Spleen (tissue), 11 donors: ENCODE measurements around the gene LRRC45. TPM values are rescaled to one million over a fixed set of nuclear protein-coding genes. Genes with fewer than 3 reads are reported as not detected.
A peak's percentile ranks its signal among the peaks of the same experiment; 100 is the strongest.

Experiments used
- DNase-seq: peaks from one replicate; pipeline ENCODE4 v3.0.0-alpha.2; 2020
- H3K27ac ChIP-seq, 8 donors: fragments of 200-600 bp; sonication (generic) in 7 of 8; 1 replicate in 4 of 8; 2 replicates in 4 of 8; pipeline versions ENCODE4 v1.5.0 to v1.8.0; 2016 to 2021; ENCODE audit warnings: inconsistent platforms in 4 of 8, mild to moderate bottlenecking in 4 of 8, moderate library complexity in 1 of 8
- H3K27me3 ChIP-seq, 7 donors: fragments of 200-600 bp; sonication (generic) in 6 of 7; replicated peaks in 1 of 7; 1 replicate in 4 of 7; 2 replicates in 3 of 7; pipeline versions ENCODE4 v1.5.0 to v1.8.0; 2016 to 2021; ENCODE audit warnings: inconsistent platforms in 3 of 7, mild to moderate bottlenecking in 1 of 7
- H3K36me3 ChIP-seq, 6 donors: fragments of 200-600 bp; sonication (generic) in 5 of 6; 1 replicate in 4 of 6; 2 replicates in 2 of 6; pipeline versions ENCODE4 v1.5.0 to v1.8.0; 2016 to 2021; ENCODE audit warnings: inconsistent platforms in 2 of 6
- H3K4me1 ChIP-seq, 6 donors: fragments of 200-600 bp; sonication (generic) in 5 of 6; 1 replicate in 3 of 6; 2 replicates in 3 of 6; pipeline versions ENCODE4 v1.5.0 to v1.8.0; 2016 to 2021; ENCODE audit warnings: inconsistent platforms in 3 of 6
- H3K4me3 ChIP-seq, 8 donors: fragments of 200-600 bp; sonication (generic) in 7 of 8; 1 replicate in 4 of 8; 2 replicates in 4 of 8; pipeline versions ENCODE4 v1.5.0 to v1.8.0; 2016 to 2021; ENCODE audit warnings: inconsistent platforms in 4 of 8, mild to moderate bottlenecking in 4 of 8, moderate library complexity in 2 of 8
- H3K9me3 ChIP-seq, 8 donors: fragments of 200-600 bp; sonication (generic) in 7 of 8; 1 replicate in 4 of 8; 2 replicates in 4 of 8; pipeline versions ENCODE4 v1.5.0 to v1.8.0; 2016 to 2021; ENCODE audit warnings: inconsistent platforms in 4 of 8
- CTCF ChIP-seq, 11 experiments: fragments of 200-600 bp in 7 of 11; fragments of 450-650 bp in 4 of 11; sonication (generic) in 4 of 11; IDR thresholded peaks in 8 of 11; conservative IDR thresholded peaks in 3 of 11; 1 replicate in 7 of 11; 2 replicates in 4 of 11; pipeline versions ENCODE4 v1.4.0 to v1.8.0; 2016 to 2021; ENCODE audit warnings: antibody characterized with exemption in 11 of 11, inconsistent platforms in 4 of 11, mild to moderate bottlenecking in 1 of 11
- POLR2A ChIP-seq, 3 donors: fragments of 450-650 bp; IDR thresholded peaks; one replicate each; pipeline ENCODE4 v1.5.1; 2017; ENCODE audit warnings: antibody characterized with exemption in 3 of 3, mild to moderate bottlenecking in 1 of 3
- POLR2AphosphoS5 ChIP-seq, 3 donors: sonication (generic); formaldehyde crosslinking; IDR thresholded peaks; one replicate each; pipeline ENCODE4 v1.5.1; 2017; ENCODE audit warnings: antibody characterized with exemption in 3 of 3
- WGBS, 5 donors: extraction: QIAGEN DNeasy Blood & Tissue Kit in 3 of 5; methylation state at CpG; one replicate each; pipeline versions ENCODE4 v1.1.5 to v1.1.7; 2013 to 2018; 5-methylcytosine and 5-hydroxymethylcytosine counted together
- intact Hi-C: fragments of 100-400 bp; cut with DNase I; formaldehyde crosslinking; loops from one replicate; pipeline ENCODE4 v1.15.0; 2023; ENCODE audit warnings: low total_unique reads
- polyA plus RNA-seq, 3 donors: library from polyadenylated mRNA; stranded (reverse); fragments of 200-250 nt; gene quantifications; one replicate each; pipeline ENCODE4 v1.2.1, GENCODE V29; 2013
- total RNA-seq, 7 donors: library from RNA; depleted of rRNA in 3 of 7; stranded (reverse); fragments of >200 nt in 3 of 7; fragmentation: NEBNext Ultra II Directional in 4 of 7; extraction: Animal tissue kit (Norgen Biotek cat#: 25700) in 4 of 7; gene quantifications; one replicate each; pipeline versions ENCODE4 v1.1.0 to v1.2.1, GENCODE V29; 2016 to 2021
- donor health status: healthy with polysubstance abuse.
- donor health status: DM: no; HTN: no; CAD: no; lungs with moderate emphysema.
- donor health status: DM: no; HTN: no; CAD: no.
- donor health status: Bipolar disorder and iron deficiency.
- donor health status: healthy.
- donor health status: DM: no; HTN: no; CAD: no.
- donor health status: DM: yes; HTN: yes; CAD: no.

The LRRC45 gene
- total and polyA plus RNA-seq, 10 donors, result 7.5 to 23.4 (median 11.7) TPM

- H3K4me1 ChIP-seq, result peaks cover 0 to 27% (median 15%) of the 10 kb centered on the region in 6 donors
- TF ChIP-seq POLR2A (IDR thresholded peaks at IDR 0.05), result no peak
- TF ChIP-seq CTCF (IDR thresholded peaks at IDR 0.05 in 8 of 11, conservative IDR thresholded peaks at IDR 0.05 in 3 of 11), result no peak
- no peak for TF ChIP-seq POLR2AphosphoS5 (IDR thresholded peaks at IDR 0.05)
Measured at GRCh38 chr17:82008941-82009405, 14.1 kb upstream of the LRRC45 start.

GRCh38 chr17:82009413-82009812 is 13.7 kb upstream of the LRRC45 start:
- Histone ChIP-seq H3K9me3 (no peaks in the 10 kb centered on the region), H3K27ac (no peak overlapping the region), H3K4me1 (peaks cover 0 to 31% (median 16%) of the 10 kb centered on the region in 6 donors), H3K36me3 (peaks cover 0 to 56% (median 2%) of the 10 kb centered on the region in 6 donors), H3K27me3 (no peaks in the 10 kb centered on the region), H3K4me3 (no peak overlapping the region)
- intact Hi-C loops, result no loop called here
- 66 to 74% (median 70%) methylated on average over 13 to 15 of the region's 15 CpGs for WGBS, 5 donors
- no peak for TF ChIP-seq POLR2A (IDR thresholded peaks at IDR 0.05)
- TF ChIP-seq POLR2AphosphoS5 (IDR thresholded peaks at IDR 0.05), result no peak
- no peak for TF ChIP-seq CTCF (IDR thresholded peaks at IDR 0.05 in 8 of 11, conservative IDR thresholded peaks at IDR 0.05 in 3 of 11)
- no peak for DNase-seq

More at GRCh38 chr17:82008941-82009405, 14.1 kb upstream of the LRRC45 start:
- intact Hi-C loops, result no loop called here
- Histone ChIP-seq H3K27ac (no peak overlapping the region), H3K36me3 (peaks cover 0 to 53% (median 2%) of the 10 kb centered on the region in 6 donors), H3K9me3 (no peaks in the 10 kb centered on the region), H3K4me3 (no peak overlapping the region), H3K27me3 (no peaks in the 10 kb centered on the region)
- no peak for DNase-seq
- WGBS, 5 donors, result 73 to 95% (median 90%) methylated on average over 2 to 28 of the region's 28 CpGs

- no peak overlapping the region for H3K4me3 ChIP-seq
- TF ChIP-seq POLR2A (IDR thresholded peaks at IDR 0.05), result no peak
- H3K9me3 ChIP-seq, result no peaks in the 10 kb centered on the region
- H3K27me3 ChIP-seq, result no peaks in the 10 kb centered on the region
- no peak overlapping the region for H3K27ac ChIP-seq
- peaks cover 0 to 56% (median 2%) of the 10 kb centered on the region in 6 donors for H3K36me3 ChIP-seq
- 87 to 92% (median 90%) methylated on average over 27 to 39 of the region's 39 CpGs for WGBS, 5 donors
- H3K4me1 ChIP-seq, result peaks cover 0 to 30% (median 18%) of the 10 kb centered on the region in 6 donors
- intact Hi-C loops, result no loop called here
- DNase-seq, result no peak
Measured at GRCh38 chr17:82010575-82011525, 12.3 kb upstream of the LRRC45 start.

- H3K27me3 ChIP-seq, result no peaks in the 10 kb centered on the region
- 82 to 94% (median 88%) methylated on average over 16 to 19 of the region's 19 CpGs for WGBS, 5 donors
- DNase-seq, result no peak
- H3K36me3 ChIP-seq, result peaks cover 0 to 56% (median 2%) of the 10 kb centered on the region in 6 donors
- H3K9me3 ChIP-seq, result no peaks in the 10 kb centered on the region
- peak overlapping the region in 3 of 8 donors; percentile 55 to 78 (median 63) for H3K27ac ChIP-seq
- TF ChIP-seq POLR2AphosphoS5 (IDR thresholded peaks at IDR 0.05) (no peak), CTCF (IDR thresholded peaks at IDR 0.05 in 8 of 11, conservative IDR thresholded peaks at IDR 0.05 in 3 of 11) (no peak), POLR2A (IDR thresholded peaks at IDR 0.05) (no peak)
- H3K4me3 ChIP-seq, result no peak overlapping the region
- peaks cover 0 to 30% (median 18%) of the 10 kb centered on the region in 6 donors for H3K4me1 ChIP-seq
- intact Hi-C loops, result no loop called here
Measured at GRCh38 chr17:82011617-82012187, 11.4 kb upstream of the LRRC45 start.
